Osteoblast (primary cell): ENCODE measurements around the gene NOP9. TPM values are rescaled to one million over a fixed set of nuclear protein-coding genes. Genes with fewer than 3 reads are reported as not detected.
"Not testable (repeated sequence)": the region's sequence is repeated elsewhere in the genome, so short reads cannot be mapped to it uniquely, and the experiment has no call there.

ENCODE experiments used
- DNase-seq: peaks from one replicate; pipeline ENCODE4 v3.0.0; 2011; ENCODE audit warnings: low spot score, mixed read lengths; ENCODE audit not compliant: insufficient read length; ENCODE audit errors: missing footprints
- H2AFZ ChIP-seq: 2 replicates; pipeline ENCODE4 v1.6.0; 2011; ENCODE audit warnings: mild to moderate bottlenecking, low read length
- H3K27ac ChIP-seq: 2 replicates; pipeline ENCODE4 v1.5.1; 2011; ENCODE audit warnings: mild to moderate bottlenecking, low read depth, low read length, moderate library complexity
- H3K27me3 ChIP-seq: 2 replicates; pipeline ENCODE4 v1.6.0; 2012; ENCODE audit warnings: mild to moderate bottlenecking, control low read depth, inconsistent platforms, low read length, moderate library complexity; ENCODE audit not compliant: insufficient read depth
- H3K36me3 ChIP-seq: 2 replicates; pipeline ENCODE4 v1.5.1; 2011; ENCODE audit warnings: mild to moderate bottlenecking, low read length, control low read depth, moderate library complexity; ENCODE audit not compliant: insufficient read depth
- H3K4me1 ChIP-seq: 2 replicates; pipeline ENCODE4 v1.5.1; 2011; ENCODE audit warnings: mild to moderate bottlenecking, low read length, control low read depth, moderate library complexity; ENCODE audit not compliant: insufficient read depth
- H3K4me2 ChIP-seq: 2 replicates; pipeline ENCODE4 v1.6.0; 2011; ENCODE audit warnings: mild to moderate bottlenecking, low read length; ENCODE audit not compliant: insufficient read depth
- H3K4me3 ChIP-seq: fragments of 200-600 bp; sonication (generic); 3 replicates; pipeline ENCODE4 v1.5.1; 2012; ENCODE audit warnings: mild to moderate bottlenecking, low read length, inconsistent platforms; ENCODE audit not compliant: insufficient read depth
- H3K79me2 ChIP-seq: 2 replicates; pipeline ENCODE4 v1.6.0; 2012; ENCODE audit warnings: mild to moderate bottlenecking, low read length, control low read depth, inconsistent platforms; ENCODE audit not compliant: insufficient read depth
- H3K9me3 ChIP-seq: 2 replicates; pipeline ENCODE4 v1.5.1; 2011; ENCODE audit warnings: low read depth, low read length, control low read depth
- H4K20me1 ChIP-seq: 2 replicates; pipeline ENCODE4 v1.6.0; 2012; ENCODE audit warnings: mild to moderate bottlenecking, low read length, control low read depth; ENCODE audit not compliant: insufficient read depth
- total RNA-seq: library from RNA; depleted of rRNA; stranded (reverse); fragments of >200 nt; gene quantifications from 2 replicates; pipeline ENCODE4 v1.2.3, GENCODE V29; 2012
- TF ChIP-seq, protein P1 (sequence below): IDR thresholded peaks from 2 replicates; pipeline ENCODE4 v1.5.1; 2011; ENCODE audit warnings: mild to moderate bottlenecking, low read depth, low read length, moderate library complexity; ENCODE audit errors: extremely low read depth

The NOP9 gene
- total RNA-seq, 1 donor = 21.0 TPM

DNA sequence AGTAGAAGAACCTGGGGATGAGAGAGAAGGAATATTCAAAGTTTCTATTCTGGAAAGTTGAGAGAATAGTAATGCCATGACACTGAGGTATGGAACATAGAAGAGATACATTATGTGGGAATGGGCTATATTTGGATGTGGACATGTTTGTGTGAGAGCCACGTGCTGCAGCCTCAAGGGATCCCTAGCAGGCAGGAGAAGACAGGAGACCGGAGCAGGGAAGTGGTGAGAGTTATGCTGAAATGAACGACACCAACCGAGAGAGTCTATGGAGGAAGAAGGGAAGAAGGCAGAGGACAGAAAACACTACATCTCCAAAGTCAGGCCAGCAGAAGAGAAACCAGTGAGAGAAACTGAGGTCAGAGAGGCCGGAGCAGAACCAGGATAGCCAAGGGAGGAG is 50.1 kb downstream of the NOP9 start:
- H3K27ac ChIP-seq = no peak overlapping the region
- peaks cover 30% of the 10 kb centered on the region for H3K4me1 ChIP-seq
- TF ChIP-seq, protein P1, sequence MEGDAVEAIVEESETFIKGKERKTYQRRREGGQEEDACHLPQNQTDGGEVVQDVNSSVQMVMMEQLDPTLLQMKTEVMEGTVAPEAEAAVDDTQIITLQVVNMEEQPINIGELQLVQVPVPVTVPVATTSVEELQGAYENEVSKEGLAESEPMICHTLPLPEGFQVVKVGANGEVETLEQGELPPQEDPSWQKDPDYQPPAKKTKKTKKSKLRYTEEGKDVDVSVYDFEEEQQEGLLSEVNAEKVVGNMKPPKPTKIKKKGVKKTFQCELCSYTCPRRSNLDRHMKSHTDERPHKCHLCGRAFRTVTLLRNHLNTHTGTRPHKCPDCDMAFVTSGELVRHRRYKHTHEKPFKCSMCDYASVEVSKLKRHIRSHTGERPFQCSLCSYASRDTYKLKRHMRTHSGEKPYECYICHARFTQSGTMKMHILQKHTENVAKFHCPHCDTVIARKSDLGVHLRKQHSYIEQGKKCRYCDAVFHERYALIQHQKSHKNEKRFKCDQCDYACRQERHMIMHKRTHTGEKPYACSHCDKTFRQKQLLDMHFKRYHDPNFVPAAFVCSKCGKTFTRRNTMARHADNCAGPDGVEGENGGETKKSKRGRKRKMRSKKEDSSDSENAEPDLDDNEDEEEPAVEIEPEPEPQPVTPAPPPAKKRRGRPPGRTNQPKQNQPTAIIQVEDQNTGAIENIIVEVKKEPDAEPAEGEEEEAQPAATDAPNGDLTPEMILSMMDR = no peak
- no peaks in the 10 kb centered on the region for H3K36me3 ChIP-seq
- no peaks in the 10 kb centered on the region for H3K79me2 ChIP-seq
- no peak overlapping the region for H2AFZ ChIP-seq
- DNase-seq = no peak
- no peaks in the 10 kb centered on the region for H3K27me3 ChIP-seq
- H4K20me1 ChIP-seq = no peaks in the 10 kb centered on the region
- H3K9me3 ChIP-seq = no peaks in the 10 kb centered on the region
- H3K4me2 ChIP-seq = no peak overlapping the region
- H3K4me3 ChIP-seq = no peak overlapping the region

DNA sequence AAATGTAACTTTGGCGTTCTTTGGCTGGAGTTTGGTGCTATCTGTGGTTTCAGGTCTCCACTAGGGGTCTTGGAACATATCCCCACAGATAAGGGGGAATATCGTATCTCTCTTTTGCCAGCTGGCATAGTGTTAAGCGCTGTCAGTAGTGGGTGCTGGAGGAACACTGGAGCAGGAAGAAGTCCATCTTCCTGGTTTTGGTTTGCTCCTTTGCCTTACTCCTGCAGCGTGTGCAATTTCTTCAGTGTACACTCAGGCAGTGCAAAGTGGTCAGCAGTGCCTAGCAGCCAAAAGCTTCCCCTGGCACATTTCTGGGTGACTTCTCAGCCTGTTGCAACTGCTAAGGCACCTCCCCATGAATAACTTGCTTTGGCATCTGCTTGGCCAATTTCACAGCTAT is 51.9 kb downstream of the NOP9 start:
- Histone ChIP-seq H3K4me2 (peak overlapping the region; percentile 34), H4K20me1 (no peaks in the 10 kb centered on the region), H2AFZ (peak overlapping the region; percentile 71), H3K4me3 (no peak overlapping the region), H3K27me3 (no peaks in the 10 kb centered on the region), H3K9me3 (no peaks in the 10 kb centered on the region), H3K36me3 (no peaks in the 10 kb centered on the region), H3K4me1 (peaks cover 30% of the 10 kb centered on the region), H3K27ac (peak overlapping the region; percentile 17), H3K79me2 (no peaks in the 10 kb centered on the region)
- DNase-seq = peak; percentile 76
- TF ChIP-seq, protein P1 = peak; percentile 6

GRCh38 chr14:24353559-24354481 is 54.2 kb downstream of the NOP9 start:
- Histone ChIP-seq H2AFZ (no peak overlapping the region), H3K36me3 (no peaks in the 10 kb centered on the region), H4K20me1 (no peaks in the 10 kb centered on the region), H3K4me3 (no peak overlapping the region), H3K4me2 (no peak overlapping the region), H3K4me1 (peaks cover 30% of the 10 kb centered on the region), H3K27ac (no peak overlapping the region), H3K79me2 (no peaks in the 10 kb centered on the region), H3K27me3 (no peaks in the 10 kb centered on the region), H3K9me3 (no peaks in the 10 kb centered on the region)
- TF ChIP-seq, protein P1 = no peak
- peak; percentile 32 for DNase-seq

- H3K4me1 ChIP-seq = peaks cover 30% of the 10 kb centered on the region
- not testable (repeated sequence) for H3K9me3 ChIP-seq, H3K79me2 ChIP-seq, H3K27me3 ChIP-seq, H2AFZ ChIP-seq, H3K36me3 ChIP-seq, H3K4me3 ChIP-seq, DNase-seq, H4K20me1 ChIP-seq, H3K4me2 ChIP-seq
- peak overlapping the region; percentile 9 for H3K27ac ChIP-seq
These were observed 54.8 kb downstream of the NOP9 start for GRCh38 chr14:24354482-24354825.
